Measurements from ENCODE around the gene BNC1.
"Not testable (repeated sequence)": the region's sequence is repeated elsewhere in the genome, so short reads cannot be mapped to it uniquely, and the experiment has no call there.

Gene BNC1

DNA sequence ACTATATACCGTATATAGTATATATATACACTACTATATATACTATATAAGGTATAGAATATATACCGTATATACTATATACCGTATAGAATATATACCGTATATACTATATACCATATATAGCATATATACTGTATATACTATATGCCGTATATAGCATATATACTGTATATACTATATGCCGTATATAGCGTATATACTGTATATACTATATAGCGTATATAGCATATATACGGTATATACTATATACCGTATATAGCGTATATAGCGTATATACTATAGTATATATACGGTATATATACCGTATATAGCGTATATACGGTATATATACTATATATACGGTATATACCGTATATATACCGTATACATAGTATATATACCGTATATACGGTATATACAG lies 54.2 kb downstream of the BNC1 start:
- Mint-ChIP-seq H3K4me3 (no peak overlapping the region), H3K27me3 (peaks cover 15% of the 10 kb centered on the region), H3K27ac (no peak overlapping the region), H3K4me1 (no peaks in the 10 kb centered on the region), H3K9me3 (no peaks in the 10 kb centered on the region)
- no peak for ATAC-seq
- no peak for DNase-seq

- no peaks in the 10 kb centered on the region for H3K9me3 Mint-ChIP-seq
- no peak for DNase-seq
- ATAC-seq, result no peak
- H3K4me1 Mint-ChIP-seq, result no peaks in the 10 kb centered on the region
- peaks cover 23% of the 10 kb centered on the region for H3K27me3 Mint-ChIP-seq
- no peak overlapping the region for H3K4me3 Mint-ChIP-seq
- H3K27ac Mint-ChIP-seq, result no peak overlapping the region
Observed at GRCh38 chr15:83225449-83225848, 59.0 kb downstream of the BNC1 start.

- not testable (repeated sequence) for ATAC-seq, H3K4me1 Mint-ChIP-seq, H3K9me3 Mint-ChIP-seq, H3K27ac Mint-ChIP-seq, DNase-seq, H3K4me3 Mint-ChIP-seq
- H3K27me3 Mint-ChIP-seq, result peaks cover 48% of the 10 kb centered on the region
Observed at GRCh38 chr15:83221781-83222180, 62.7 kb downstream of the BNC1 start.

GRCh38 chr15:83219026-83219425 lies 65.4 kb downstream of the BNC1 start:
- Mint-ChIP-seq H3K9me3 (peaks cover 4 to 8% of the 10 kb centered on the region in 2 donors), H3K4me1 (no peaks in the 10 kb centered on the region), H3K27ac (no peak overlapping the region), H3K27me3 (peaks cover 56% of the 10 kb centered on the region), H3K4me3 (no peak overlapping the region)
- ATAC-seq (no peak), DNase-seq (no peak)

GRCh38 chr15:83215306-83215705 lies 69.2 kb downstream of the BNC1 start:
- H3K27me3 Mint-ChIP-seq, result peaks cover 51% of the 10 kb centered on the region
- ATAC-seq (no peak), DNase-seq (no peak)
- no peak overlapping the region for H3K27ac Mint-ChIP-seq
- no peaks in the 10 kb centered on the region for H3K4me1 Mint-ChIP-seq
- no peak overlapping the region for H3K4me3 Mint-ChIP-seq
- H3K9me3 Mint-ChIP-seq, result peaks cover 4 to 8% of the 10 kb centered on the region in 2 donors

DNA sequence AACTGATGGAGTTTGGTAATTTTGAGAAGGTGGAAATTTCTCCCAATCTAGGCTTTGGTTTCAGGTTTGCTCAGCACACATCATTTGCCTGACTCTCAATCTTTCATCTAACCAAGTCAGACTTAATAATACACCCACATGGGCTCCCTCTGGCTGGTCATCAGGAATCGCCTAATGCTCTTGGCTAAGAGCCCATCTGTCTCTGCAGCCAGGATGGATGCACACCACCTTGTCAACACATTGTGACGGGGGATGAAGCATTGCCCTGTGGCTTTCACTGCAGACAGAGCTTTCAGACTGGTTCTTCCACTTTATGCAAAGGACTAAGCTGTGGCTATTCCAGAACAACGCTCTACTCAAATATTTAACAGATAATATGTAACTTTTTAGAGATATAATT lies 73.8 kb downstream of the BNC1 start:
- peaks cover 4 to 8% of the 10 kb centered on the region in 2 donors for H3K9me3 Mint-ChIP-seq
- H3K27ac Mint-ChIP-seq, result no peak overlapping the region
- H3K4me1 Mint-ChIP-seq, result peaks cover 9% of the 10 kb centered on the region
- ATAC-seq, result no peak
- peaks cover 29% of the 10 kb centered on the region for H3K27me3 Mint-ChIP-seq
- no peak overlapping the region for H3K4me3 Mint-ChIP-seq
- no peak for DNase-seq

DNA sequence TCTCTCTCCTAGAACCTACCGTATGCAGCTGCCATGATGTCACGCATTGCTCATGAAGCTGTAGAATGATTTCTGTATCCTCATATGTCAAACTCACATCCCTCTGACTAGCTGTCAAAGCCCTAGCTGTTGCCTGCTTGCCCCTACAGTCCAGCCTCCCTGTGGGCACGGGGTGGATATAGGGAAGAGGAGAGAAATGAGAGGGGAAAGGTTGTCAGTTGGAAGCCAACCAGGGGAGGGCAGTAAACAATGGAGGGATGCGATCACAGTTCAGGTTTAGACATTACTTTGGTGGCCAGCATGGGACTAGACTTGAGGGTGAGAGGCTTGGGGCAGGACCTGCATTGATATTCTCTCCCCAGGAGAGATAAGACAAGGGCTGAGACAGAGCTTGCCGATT lies 75.1 kb downstream of the BNC1 start:
- peaks cover 9% of the 10 kb centered on the region for H3K4me1 Mint-ChIP-seq
- no peak overlapping the region for H3K4me3 Mint-ChIP-seq
- DNase-seq (no peak), ATAC-seq (no peak)
- no peak overlapping the region for H3K27ac Mint-ChIP-seq
- no peaks in the 10 kb centered on the region for H3K9me3 Mint-ChIP-seq
- peaks cover 28% of the 10 kb centered on the region for H3K27me3 Mint-ChIP-seq

- H3K4me3 Mint-ChIP-seq, result peak overlapping the region in 1 of 2 donors; percentile 87
- H3K27me3 Mint-ChIP-seq, result peaks cover 31% of the 10 kb centered on the region
- no peaks in the 10 kb centered on the region for H3K9me3 Mint-ChIP-seq
- ATAC-seq (no peak), DNase-seq (no peak)
- peak overlapping the region in 1 of 2 donors; percentile 82 for H3K27ac Mint-ChIP-seq
- H3K4me1 Mint-ChIP-seq, result peaks cover 9% of the 10 kb centered on the region
Observed at GRCh38 chr15:83208367-83208661, 76.2 kb downstream of the BNC1 start.

DNA sequence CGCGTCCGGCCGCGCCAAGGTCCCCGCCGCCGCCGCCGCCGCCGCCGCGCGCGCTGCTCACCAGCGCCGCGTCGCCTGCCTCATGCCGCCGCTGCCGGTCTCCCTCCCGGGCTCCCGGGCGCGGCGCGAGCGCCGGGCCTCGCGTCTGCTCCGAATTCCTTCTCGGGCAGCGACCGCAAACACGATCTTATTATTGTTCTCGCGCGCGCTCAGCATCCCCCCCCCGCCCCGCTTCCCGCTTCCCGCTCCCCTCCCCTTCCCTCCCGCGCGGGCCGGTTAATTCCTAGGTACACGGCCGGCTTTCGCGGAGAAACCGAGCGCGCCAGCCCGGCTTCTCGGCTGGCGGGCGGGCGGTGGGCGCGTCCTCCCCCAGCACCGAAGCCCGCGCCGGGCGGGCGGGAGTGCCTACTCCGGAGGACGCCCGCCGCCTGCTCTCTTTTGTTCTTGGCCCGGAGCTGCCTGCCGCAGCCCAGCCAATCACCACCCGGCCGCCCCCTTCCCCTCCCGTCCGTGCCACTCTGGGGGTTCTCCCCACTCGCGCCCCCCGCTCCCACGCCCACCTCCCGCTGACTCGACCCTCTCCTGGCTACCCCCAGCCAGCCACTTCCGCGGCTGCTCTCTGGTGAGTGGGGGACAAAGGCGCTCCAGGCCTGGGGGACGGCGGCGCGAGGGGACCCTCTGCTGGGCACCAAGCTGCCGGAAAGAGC lies 76.7 kb downstream of the BNC1 start, which contains the start of gene HDGFL3:
HDGFL3 (minus strand) TSS at position 164 of the 707 bp plus-strand sequence. CDS start 409 bp downstream, outside the sequence.
- ATAC-seq (peak; percentile 85), DNase-seq (peak; percentile 59 to 67)
- Mint-ChIP-seq H3K4me1 (peaks cover 10% of the 10 kb centered on the region), H3K27me3 (peaks cover 36% of the 10 kb centered on the region), H3K4me3 (peak within 1 kb of the TSS; percentile 90 to 94), H3K9me3 (no peaks in the 10 kb centered on the region), H3K27ac (peak within 1 kb of the TSS in 1 of 2 donors; percentile 93)

- Mint-ChIP-seq H3K27ac (no peak overlapping the region), H3K9me3 (no peaks in the 10 kb centered on the region), H3K4me3 (peak overlapping the region; percentile 90 to 94), H3K27me3 (peaks cover 43% of the 10 kb centered on the region), H3K4me1 (peaks cover 16% of the 10 kb centered on the region)
- DNase-seq (peak; percentile 34 to 35), ATAC-seq (peak; percentile 51)
Observed at GRCh38 chr15:83207009-83207659, 77.3 kb downstream of the BNC1 start.

- Mint-ChIP-seq H3K27me3 (peaks cover 49% of the 10 kb centered on the region), H3K4me1 (peaks cover 16% of the 10 kb centered on the region), H3K27ac (peak overlapping the region; percentile 93 to 95), H3K9me3 (no peaks in the 10 kb centered on the region), H3K4me3 (peak overlapping the region; percentile 90 to 94)
- DNase-seq (no peak), ATAC-seq (no peak)
Observed at GRCh38 chr15:83206526-83207008, 77.9 kb downstream of the BNC1 start.

Measured in stimulated activated naive CD8-positive, alpha-beta T cell treated with anti-CD3 and anti-CD28 coated beads, Interleukin-15, amount 100 ng/mL, for 72 hours (primary cell).